ENCODE results near the gene MAP3K1. TPM values are rescaled to one million over a fixed set of nuclear protein-coding genes. Genes with fewer than 3 reads are reported as not detected.

Gene MAP3K1
- total RNA-seq, 1 experiment from 2014 or later: 7.9 TPM

- BruUV-seq (replicated peaks): no TSS peak
- Mint-ChIP-seq H3K27me3 (ENCODE audit: insufficient read depth, unreplicated experiment) (no peaks in the 10 kb centered on the region), H3K36me3 (ENCODE audit: insufficient read depth, unreplicated experiment) (no peaks in the 10 kb centered on the region), H3K4me1 (ENCODE audit: insufficient read depth, unreplicated experiment) (no peaks in the 10 kb centered on the region), H3K9me3 (ENCODE audit: unreplicated experiment) (no peaks in the 10 kb centered on the region), H3K4me3 (ENCODE audit: unreplicated experiment) (no peak overlapping the region), H3K27ac (ENCODE audit: low read depth, unreplicated experiment) (no peak overlapping the region)
- ChIA-PET CTCF (no interaction called here), POLR2A (no interaction called here)
- no peak for TF ChIP-seq CTCF (IDR thresholded peaks at IDR 0.05; ENCODE audit: unreplicated experiment)
- intact Hi-C loops (cut with micrococcal nuclease): no loop called here
- DNase-seq (ENCODE audit: unreplicated experiment): no peak
These were observed 24.0 kb upstream of the MAP3K1 start for GRCh38 chr5:56791396-56791795.

- TF ChIP-seq CTCF (IDR thresholded peaks at IDR 0.05; ENCODE audit: unreplicated experiment): no peak
- no TSS peak for BruUV-seq (replicated peaks)
- H3K27ac Mint-ChIP-seq (ENCODE audit: low read depth, unreplicated experiment): no peak overlapping the region
- no peaks in the 10 kb centered on the region for H3K27me3 Mint-ChIP-seq (ENCODE audit: insufficient read depth, unreplicated experiment)
- intact Hi-C loops (cut with micrococcal nuclease): no loop called here
- no peaks in the 10 kb centered on the region for H3K36me3 Mint-ChIP-seq (ENCODE audit: insufficient read depth, unreplicated experiment)
- CTCF ChIA-PET: no interaction called here
- H3K4me1 Mint-ChIP-seq (ENCODE audit: insufficient read depth, unreplicated experiment): no peaks in the 10 kb centered on the region
- H3K9me3 Mint-ChIP-seq (ENCODE audit: unreplicated experiment): no peaks in the 10 kb centered on the region
- POLR2A ChIA-PET: no interaction called here
- H3K4me3 Mint-ChIP-seq (ENCODE audit: unreplicated experiment): no peak overlapping the region
- DNase-seq (ENCODE audit: unreplicated experiment): no peak
These were observed 16.8 kb upstream of the MAP3K1 start for GRCh38 chr5:56798521-56798920.

GRCh38 chr5:56800186-56800585 lies 15.2 kb upstream of the MAP3K1 start:
- BruUV-seq (replicated peaks): no TSS peak
- no peaks in the 10 kb centered on the region for H3K27me3 Mint-ChIP-seq (ENCODE audit: insufficient read depth, unreplicated experiment)
- CTCF ChIA-PET: interaction anchor here (0.6 to 1.2 kb wide), 4 partner anchors 13 to 93 kb away, joined by 3 to 4 read pairs (median 3); no protein-coding TSS in a partner anchor
- no peaks in the 10 kb centered on the region for H3K36me3 Mint-ChIP-seq (ENCODE audit: insufficient read depth, unreplicated experiment)
- no peak overlapping the region for H3K4me3 Mint-ChIP-seq (ENCODE audit: unreplicated experiment)
- TF ChIP-seq CTCF (IDR thresholded peaks at IDR 0.05; ENCODE audit: unreplicated experiment): no peak
- POLR2A ChIA-PET: interaction anchor here (0.6 kb wide), 1 partner anchor 251 kb away, joined by 3 read pairs; no protein-coding TSS in a partner anchor
- no peaks in the 10 kb centered on the region for H3K4me1 Mint-ChIP-seq (ENCODE audit: insufficient read depth, unreplicated experiment)
- intact Hi-C loops (cut with micrococcal nuclease): no loop called here
- H3K27ac Mint-ChIP-seq (ENCODE audit: low read depth, unreplicated experiment): no peak overlapping the region
- no peaks in the 10 kb centered on the region for H3K9me3 Mint-ChIP-seq (ENCODE audit: unreplicated experiment)
- no peak for DNase-seq (ENCODE audit: unreplicated experiment)

GRCh38 chr5:56801256-56801655 lies 14.1 kb upstream of the MAP3K1 start:
- TF ChIP-seq CTCF (IDR thresholded peaks at IDR 0.05; ENCODE audit: unreplicated experiment): no peak
- intact Hi-C loops (cut with micrococcal nuclease): no loop called here
- no TSS peak for BruUV-seq (replicated peaks)
- H3K27ac Mint-ChIP-seq (ENCODE audit: low read depth, unreplicated experiment): no peak overlapping the region
- H3K4me1 Mint-ChIP-seq (ENCODE audit: insufficient read depth, unreplicated experiment): no peaks in the 10 kb centered on the region
- no peak overlapping the region for H3K4me3 Mint-ChIP-seq (ENCODE audit: unreplicated experiment)
- H3K27me3 Mint-ChIP-seq (ENCODE audit: insufficient read depth, unreplicated experiment): no peaks in the 10 kb centered on the region
- CTCF ChIA-PET: interaction anchor here (1.2 kb wide), 1 partner anchor 36 kb away, joined by 3 read pairs; no protein-coding TSS in a partner anchor
- POLR2A ChIA-PET: no interaction called here
- no peak for DNase-seq (ENCODE audit: unreplicated experiment)
- no peaks in the 10 kb centered on the region for H3K36me3 Mint-ChIP-seq (ENCODE audit: insufficient read depth, unreplicated experiment)
- no peaks in the 10 kb centered on the region for H3K9me3 Mint-ChIP-seq (ENCODE audit: unreplicated experiment)
